ENCODE results near the gene MDK.

MDK gene

DNA sequence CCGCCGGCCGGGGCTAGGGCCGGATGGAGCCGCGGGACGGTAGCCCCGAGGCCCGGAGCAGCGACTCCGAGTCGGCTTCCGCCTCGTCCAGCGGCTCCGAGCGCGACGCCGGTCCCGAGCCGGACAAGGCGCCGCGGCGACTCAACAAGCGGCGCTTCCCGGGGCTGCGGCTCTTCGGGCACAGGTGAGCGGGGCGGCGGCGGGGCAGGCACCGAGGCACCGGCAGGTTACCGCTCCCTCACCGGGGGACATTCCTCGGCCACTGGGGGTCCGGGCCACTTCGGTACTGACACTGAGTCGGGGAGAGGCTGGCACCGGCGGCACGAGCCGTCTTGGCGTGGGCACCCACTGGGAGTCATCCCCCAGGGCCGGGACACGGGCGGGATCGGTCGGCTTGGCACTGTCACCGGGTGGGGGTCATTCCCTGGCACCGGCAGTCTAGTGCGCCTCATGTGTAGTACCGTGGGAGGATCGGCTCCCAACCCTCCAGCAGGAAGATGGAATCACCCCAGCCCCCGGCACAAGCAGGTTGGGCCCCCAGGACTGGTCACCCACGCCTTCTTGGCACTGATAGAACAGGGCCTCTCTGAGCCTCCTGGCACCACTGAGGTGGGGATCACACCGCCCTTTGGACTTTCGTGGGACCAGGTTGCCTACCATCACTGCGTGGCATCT is 33.7 kb upstream of the MDK start:
- DNase-seq (ENCODE audit: low read depth in 2 of 2) = no peak

DNA sequence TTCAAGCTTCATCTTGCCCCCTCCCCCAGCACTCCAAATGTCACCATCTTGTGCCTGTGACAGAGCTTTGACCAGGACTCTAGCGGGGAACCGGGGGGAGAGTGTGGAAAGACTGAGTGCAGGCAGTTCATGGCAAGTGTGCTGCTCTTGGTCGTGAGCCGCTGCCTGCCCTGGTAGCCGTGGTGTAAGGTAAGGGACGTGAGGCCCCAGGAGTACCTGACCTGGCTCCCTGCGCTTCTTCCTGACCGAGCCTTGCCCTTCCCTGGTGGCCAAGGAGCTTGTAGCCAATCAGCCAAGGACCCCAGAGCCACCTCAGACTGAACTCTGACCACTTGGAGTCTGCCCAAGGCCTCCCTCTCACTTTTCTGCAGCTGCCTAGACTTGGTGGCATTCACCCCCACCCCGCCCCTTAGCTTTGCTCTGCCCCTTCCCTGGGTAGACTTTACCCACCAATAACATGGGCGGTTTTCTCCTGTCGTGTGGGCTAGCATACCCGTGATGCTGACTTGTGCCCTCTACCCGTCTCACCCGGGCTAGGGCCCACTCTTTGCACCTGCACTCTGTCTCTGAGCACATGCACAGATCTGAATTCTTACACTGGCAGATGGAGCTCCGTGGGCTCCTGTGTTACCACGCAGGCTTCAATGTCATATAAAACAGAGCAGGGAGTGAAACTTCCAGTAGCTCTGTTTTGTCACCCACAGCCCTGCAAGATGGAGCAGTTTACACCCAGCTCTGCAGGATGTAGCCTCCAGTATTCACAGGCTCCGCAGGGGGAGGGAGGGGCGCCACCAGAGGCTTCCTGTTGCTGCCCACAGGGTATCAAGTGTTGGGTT is 32.7 kb upstream of the MDK start:
- peak in 1 of 2 donors; percentile 47 for DNase-seq (ENCODE audit: low read depth in 2 of 2)

DNA sequence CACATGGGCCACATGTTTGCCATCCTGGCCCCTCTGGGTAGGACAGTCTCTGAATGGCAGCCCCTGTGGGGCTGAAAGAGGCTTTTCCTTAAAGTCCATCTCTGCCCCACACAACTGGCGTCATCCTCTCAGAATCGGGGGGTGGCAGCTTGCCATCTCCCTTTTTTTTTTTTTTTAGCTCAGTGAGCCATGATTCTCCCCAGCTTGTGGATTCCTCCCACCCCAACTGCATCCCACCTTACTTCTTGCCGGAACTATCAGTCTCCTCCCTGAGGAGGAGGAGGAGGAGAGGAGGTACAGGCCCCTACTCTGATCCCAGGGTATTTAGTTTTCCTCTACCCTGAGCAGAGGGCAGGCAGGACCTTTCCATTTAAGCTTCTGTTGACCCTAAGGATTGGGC is 30.8 kb upstream of the MDK start:
- DNase-seq (ENCODE audit: low read depth in 2 of 2) = no peak

DNA sequence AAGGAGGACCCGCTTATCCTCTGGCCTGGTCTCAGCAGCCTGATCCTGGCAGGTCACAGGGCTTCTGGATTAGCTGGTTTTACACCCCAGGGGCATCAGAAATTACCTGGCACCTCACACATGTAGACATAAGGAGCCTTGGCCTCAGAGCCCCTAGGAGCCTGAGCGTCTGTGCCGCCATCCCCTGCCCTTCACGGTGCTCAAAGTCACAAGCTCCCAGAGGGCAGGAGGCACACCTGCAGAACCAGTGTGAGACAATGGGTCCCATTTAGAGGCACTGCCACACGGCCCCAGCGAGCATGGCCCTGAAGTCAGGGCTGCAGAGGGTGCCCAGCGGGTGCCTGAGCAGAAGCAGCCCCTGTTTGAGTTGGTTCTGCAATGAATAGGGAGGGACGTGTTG is 30.3 kb upstream of the MDK start:
- DNase-seq (ENCODE audit: low read depth in 2 of 2) = no peak

DNA sequence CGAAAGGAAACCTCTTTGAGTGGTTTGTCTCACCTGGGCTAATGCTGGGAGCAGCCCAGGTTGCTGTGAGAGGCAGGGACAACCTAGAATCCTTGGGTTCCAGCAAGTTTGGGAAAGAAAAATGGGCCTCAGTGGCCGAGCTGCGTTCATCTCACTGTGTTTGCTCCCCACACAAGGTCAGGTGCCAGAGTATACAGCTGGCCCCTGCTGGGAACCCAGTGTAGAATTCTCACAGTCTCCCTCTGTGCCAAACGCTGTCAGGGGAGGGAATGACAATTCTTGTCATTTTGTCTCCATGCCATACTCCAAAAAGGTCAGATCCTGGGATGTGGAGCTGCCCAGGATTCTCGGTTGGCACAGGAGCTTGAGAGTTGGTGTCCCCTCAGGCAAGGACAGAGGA is 29.9 kb upstream of the MDK start:
- DNase-seq (ENCODE audit: low read depth in 2 of 2) = no peak

DNA sequence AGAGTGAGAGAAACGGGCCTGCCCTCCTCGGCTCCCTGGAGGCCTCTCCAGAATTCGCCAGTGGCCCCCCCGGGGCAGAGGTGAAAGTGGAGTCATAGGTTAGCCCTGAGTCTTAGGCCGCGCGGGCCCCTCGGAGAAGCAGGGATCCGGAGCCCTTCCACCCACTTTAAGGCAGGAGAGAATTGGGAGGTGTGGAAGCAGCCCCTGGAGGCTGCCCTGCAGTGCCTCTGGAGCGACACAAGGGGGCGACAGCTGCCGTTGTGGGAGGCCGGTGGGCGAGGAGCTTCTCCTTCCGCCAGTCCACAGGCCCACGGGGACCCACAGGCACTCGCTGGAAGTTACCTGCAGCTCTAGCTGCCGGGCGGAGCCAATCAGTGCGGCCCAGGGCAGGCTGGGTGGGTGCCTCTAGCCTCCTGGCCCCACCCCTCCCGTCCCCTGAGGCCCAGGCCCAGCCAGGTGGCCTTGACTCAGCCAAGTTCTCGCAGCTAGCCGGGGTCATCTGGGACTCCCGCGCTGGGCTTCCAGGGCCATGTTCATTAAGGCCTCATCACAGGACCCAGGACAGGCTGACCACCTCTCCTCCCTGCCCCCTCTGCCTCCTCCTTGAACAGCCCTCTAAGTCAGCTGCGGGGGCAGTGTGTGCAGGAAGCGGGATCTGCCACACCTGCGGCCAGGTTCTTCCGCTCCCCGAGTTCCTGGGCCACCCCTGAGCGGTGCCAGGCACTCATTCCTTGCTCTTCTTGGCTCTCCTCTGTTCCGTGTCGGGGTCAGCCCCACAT is 29.2 kb upstream of the MDK start:
- peak; percentile 43 to 52 for DNase-seq (ENCODE audit: low read depth in 2 of 2)

DNA sequence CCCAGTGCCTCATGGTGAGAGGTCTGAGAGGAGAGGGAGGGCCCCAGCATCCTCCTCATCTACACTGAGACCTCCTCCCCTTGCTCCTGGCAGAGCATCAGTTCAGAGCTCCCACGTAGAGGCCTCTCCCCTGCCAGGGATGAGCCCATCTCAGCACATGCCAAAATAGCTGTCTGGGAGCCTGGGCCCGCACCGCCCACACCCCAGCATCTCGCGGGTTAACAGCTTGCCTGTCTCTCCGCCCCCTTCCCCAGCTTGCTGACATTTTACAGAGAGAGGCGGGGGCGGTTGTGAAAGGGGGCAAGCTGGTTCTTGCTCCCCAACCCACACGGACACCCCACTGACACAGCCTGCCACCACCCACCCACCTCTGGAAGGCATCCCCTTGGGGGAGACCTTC is 27.8 kb upstream of the MDK start:
- DNase-seq (ENCODE audit: low read depth in 2 of 2) = peak; percentile 57 to 61

DNA sequence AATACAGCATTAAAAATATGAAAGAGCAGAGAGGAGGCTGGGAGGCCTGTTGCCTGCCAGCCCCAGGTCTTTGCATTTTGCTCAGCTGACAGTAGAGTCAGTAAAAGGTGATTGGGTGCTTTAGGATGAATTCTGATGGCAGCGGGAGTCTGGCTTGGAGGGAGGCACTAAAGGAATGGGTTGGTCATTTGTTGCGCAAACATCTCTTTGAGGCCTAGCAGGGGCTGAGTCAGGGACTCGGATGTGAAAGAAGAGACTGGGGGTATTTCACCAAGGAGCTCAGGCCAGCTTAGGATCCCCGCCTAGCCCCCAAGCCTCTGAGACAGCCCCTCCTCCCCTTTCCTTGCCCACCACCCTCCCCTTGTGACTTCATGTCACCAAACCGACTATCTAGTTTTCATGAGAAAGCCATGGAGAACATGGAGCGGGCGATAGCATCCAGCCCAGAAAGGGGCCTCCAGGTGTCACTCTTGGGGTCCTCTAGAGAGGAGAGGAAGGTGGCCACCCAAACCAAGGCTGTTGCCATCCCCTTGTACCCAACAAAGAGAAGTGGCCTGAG is 24.5 kb upstream of the MDK start:
- no peak for DNase-seq (ENCODE audit: low read depth in 2 of 2)

DNA sequence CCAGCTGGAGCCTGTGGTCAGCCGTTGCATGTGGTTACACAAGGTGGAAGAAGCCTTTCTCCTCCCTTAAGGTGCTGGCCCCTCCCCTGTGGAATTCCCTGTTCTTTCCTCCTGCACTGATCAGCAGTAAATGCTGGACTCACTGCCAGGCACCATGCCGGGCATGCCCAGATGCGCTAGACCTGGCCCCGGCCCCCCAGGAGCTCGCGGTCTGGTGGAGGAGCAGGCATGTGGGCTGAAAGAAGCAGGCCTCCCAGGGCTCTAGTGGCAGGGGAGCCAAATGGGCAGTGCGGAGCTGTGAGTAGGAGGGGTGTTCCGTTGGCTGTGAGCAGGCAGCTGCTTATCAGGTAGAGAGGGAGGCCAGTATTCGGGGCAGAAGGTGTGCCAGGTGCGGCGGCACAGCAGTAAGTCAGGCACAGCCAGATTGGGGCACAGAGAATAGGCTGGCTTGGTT is 24.0 kb upstream of the MDK start:
- DNase-seq (ENCODE audit: low read depth in 2 of 2) = no peak

DNA sequence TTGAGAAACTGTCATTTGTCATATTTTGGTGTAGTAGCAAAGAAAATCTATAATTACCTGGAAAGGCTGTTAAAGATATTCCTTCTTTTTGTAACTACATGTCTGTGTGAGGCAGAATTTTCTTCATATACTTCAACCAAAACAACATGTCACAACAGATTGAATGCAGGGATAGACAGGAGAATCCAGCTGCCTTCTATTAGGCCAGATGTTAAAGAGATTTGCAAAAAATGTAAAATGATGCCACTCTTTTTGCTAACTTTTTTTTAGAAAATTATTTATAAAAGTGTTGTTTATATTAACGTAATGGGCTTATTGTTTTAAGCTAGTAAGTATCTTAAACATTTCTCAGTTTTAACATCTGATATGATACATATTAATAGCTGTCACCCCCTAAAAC is 21.5 kb upstream of the MDK start:
- no peak for DNase-seq (ENCODE audit: low read depth in 2 of 2)

DNA sequence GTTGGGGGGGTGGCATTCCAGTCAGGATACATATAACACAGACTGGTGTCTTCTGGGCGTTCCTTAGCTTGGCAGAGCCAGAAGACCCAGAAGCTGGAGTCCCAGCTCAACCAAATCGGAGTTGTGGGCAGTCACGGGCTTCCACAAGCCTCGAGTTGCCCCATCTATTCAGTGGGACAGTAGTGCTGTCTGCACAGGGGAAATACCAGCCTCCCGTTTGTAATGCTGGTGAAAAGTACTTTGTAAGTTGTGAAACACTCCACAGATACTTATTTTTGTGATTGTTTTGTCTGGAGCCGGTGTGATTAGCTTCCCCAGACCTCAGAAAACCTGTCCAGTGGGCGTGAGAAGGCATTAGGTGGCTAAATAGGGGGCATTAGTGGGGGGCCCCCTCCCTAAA is 20.6 kb upstream of the MDK start:
- DNase-seq (ENCODE audit: low read depth in 2 of 2) = no peak

DNA sequence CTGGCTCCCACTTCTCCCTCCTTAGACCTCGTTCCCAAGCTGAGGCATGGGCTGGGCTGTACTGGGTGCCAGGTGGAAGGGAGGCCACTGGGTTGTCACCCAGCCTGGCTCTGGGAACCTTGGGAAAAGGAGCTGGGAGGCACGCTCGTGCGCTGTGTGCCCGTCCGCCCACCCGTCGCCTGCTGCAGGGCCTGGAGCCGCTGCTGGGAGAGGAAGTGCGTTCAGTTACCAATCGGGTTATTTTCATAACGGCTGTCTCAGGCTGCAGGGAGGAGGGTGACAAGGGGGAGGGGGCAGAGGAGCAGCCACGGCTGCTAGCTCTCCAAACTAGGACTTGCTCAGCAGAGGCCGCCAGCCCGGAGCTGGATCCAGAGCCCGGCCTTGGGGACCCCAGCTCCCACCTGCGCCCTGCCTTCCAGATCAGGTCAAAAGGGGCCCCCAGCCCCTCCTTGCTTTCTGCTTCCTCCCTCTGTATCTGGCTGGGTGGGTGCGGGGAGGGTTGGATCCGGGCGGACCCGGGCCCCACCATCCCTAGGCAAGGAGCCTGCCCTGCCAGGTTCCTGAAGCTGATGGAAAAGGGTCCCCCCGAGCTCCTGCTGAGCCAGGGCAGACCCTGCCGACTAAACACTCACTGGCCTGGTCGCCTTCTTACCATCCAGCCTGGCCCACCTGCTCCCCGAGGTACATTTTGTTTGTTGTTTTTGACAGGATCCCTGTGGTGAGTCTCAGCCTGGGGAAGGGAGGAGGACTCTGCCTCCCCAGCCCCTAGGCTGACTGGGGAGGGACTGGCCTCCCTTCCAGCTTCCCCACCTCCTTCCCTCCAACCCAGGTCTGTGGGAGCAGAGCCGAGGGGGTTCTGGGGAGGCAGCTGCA is 19.9 kb upstream of the MDK start:
- no peak for DNase-seq (ENCODE audit: low read depth in 2 of 2)

DNA sequence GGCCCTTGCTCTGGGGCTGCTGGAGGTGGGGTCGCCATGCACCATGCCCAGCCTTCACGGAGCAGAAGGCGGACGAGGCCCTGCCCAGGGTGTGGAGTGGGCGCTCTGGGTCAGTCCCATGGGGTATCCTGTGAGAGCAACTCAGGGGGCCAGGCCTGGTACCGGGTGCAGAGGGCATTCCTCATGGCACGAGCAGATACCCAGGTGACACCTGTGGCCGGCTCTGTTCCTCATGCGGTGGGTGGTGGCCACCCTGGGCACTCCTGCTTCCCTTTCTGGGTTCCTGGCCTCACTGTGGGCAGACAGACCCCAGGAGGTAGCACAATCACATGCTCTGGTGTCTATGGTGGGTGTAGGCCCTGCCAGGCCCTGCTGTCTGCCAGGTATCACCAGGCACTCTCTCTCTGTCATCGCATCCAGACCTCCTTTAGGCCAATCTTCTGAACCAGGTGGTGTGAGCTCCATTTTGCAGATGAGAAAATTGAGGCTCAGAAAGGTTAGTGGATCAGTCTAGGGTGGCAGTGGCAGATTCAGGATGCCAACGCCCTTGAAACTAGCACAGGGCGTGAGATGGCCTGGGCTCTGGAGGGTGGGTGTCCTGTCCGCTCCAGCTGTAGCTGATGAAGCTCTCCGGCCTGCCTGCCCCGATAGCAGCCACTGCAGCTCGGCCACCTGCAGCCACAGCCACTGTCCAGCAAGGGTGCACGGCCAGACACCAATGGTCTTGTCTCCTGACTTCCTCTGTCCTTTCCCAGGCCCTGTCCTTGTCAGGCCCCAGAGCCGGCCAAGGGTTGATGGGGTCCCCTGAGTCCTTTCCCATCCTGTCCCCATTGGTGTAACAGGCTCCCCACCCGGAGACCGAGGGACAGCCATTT is 19.1 kb upstream of the MDK start:
- no peak for DNase-seq (ENCODE audit: low read depth in 2 of 2)

DNA sequence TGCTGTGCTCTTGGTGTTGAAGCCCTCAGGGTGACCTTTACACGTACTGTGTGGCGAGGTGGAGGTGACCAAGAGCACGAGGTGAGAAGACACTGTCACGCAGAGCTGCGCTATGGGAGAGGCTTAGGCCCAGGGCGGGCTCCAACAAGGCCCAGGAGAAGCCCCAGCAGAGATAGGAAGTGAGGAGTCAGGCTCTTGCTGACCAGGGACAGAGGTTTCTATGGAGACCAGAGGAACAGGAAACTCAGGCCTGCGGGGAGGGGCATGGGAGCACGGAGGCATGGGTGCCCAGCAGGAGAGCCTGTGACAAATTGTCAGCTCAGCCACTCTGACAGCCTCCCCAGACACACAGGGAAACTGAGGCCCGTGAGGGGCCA is 18.4 kb upstream of the MDK start:
- DNase-seq (ENCODE audit: low read depth in 2 of 2) = no peak

DNA sequence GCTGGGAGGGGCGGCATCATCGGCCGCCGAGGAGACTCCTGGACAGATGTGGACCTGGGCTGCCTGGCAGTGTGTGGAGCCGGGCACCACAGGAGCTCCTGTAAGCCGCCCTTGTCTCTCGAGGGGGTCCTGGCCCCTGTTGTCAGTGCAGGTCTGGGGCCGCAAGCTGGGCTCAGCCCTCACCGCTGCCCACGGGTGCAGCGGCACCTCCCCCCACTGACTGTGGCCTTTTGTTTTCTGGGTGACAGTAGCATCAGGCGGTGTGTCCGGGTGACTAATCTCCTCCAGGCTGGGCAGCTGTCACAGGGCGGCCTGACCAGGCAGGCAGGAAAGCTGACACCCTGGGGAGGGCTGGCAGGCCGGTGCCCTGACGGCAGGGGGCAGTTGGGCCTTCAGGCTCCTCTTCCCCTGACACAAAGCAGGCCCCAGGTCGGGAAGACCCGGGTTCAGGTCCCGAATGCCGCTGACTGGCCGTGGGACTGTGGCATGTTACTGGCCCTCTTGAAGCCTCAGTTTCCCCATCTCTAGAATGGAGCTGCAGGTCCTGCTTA is 17.9 kb upstream of the MDK start:
- no peak for DNase-seq (ENCODE audit: low read depth in 2 of 2)

DNA sequence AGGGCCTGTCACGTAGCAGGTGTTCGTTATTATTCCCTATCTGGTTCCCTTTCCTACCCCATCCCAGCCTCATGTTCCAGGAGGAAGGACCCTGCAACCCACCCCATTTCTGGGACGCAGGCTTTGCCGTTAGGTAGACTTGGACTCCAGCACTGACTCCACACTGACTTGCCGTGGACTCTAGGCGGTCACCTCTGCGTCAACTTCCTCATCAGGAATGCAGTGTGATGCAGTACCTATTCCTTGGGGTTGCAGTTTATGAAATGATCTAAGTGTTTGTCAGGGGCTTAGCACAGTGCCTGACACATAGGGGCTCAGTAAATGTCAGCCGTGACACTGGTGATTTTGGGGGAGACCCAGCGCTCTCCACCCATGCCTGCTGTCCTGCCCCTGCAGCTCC is 17.4 kb upstream of the MDK start:
- no peak for DNase-seq (ENCODE audit: low read depth in 2 of 2)

DNA sequence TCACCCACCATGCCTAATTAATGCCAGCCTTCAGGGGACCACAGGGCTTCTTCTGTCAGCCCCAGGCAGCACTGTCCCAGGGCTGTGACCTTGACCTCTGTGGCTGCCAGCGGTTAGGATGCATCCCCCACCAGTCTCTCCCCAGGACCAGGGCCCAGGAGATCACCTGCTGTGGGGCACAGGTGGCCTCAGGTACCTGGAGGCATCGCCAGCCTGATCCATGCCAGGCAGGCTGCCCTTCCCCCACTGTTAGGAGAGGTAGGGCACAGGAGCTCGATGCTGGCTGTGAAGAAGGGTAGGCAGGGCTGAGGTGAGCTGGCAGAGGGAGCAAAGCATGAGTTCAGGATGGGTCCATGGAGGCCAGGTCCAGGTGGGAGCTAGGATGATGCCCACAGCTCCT is 16.7 kb upstream of the MDK start:
- no peak for DNase-seq (ENCODE audit: low read depth in 2 of 2)

DNA sequence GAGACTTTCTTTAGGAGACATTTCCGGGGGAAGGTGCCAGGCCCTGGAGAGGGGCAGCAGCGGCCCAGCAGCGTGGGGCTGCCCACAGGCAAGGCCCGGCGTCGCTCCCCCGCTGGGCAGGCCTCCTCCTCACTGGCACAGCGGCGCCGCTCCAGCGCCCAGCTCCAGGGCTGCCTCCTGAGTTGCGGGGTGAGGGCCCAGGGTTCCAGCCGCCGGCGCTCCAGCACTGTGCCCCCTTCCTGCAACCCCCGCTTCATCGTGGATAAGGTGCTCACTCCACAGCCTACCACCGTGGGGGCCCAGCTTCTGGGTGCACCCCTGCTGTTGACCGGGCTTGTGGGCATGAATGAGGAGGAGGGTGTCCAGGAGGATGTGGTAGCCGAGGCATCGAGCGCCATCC is 15.2 kb upstream of the MDK start:
- DNase-seq (ENCODE audit: low read depth in 2 of 2) = no peak

DNA sequence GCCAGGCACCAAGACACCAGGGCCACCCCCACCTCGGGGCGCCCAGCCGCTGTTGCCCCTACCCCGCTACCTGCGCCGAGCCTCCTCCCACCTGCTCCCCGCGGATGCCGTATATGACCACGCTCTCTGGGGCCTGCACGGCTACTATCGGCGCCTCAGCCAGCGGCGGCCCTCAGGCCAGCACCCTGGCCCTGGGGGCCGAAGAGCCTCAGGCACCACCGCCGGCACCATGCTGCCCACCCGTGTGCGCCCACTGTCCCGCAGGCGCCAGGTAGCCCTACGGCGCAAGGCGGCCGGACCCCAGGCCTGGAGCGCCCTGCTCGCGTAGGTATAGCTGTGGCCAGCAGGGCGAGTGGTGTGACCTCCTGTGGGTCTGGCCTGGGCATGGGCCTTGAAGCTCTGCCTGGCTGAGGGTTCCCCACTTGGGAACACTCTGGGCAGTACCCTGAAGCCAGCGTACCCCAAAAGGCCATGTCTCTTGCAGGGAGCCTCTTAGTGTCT is 14.8 kb upstream of the MDK start:
- DNase-seq (ENCODE audit: low read depth in 2 of 2) = no peak
